Skeletal muscle satellite cell (primary cell): ENCODE measurements around the gene SP7.
"Not testable (repeated sequence)": the region's sequence is repeated elsewhere in the genome, so short reads cannot be mapped to it uniquely, and the experiment has no call there.

Source experiments
- H3K27me3 ChIP-seq: 2 replicates; pipeline ENCODE4 v1.7.0; 2013; ENCODE audit warnings: low read length; ENCODE audit not compliant: control insufficient read depth, insufficient read depth
- H3K36me3 ChIP-seq: 2 replicates; pipeline ENCODE4 v1.7.0; 2013; ENCODE audit warnings: mild to moderate bottlenecking, control low read depth, low read length; ENCODE audit not compliant: insufficient read depth
- H3K4me1 ChIP-seq: 2 replicates; pipeline ENCODE4 v1.7.0; 2013; ENCODE audit warnings: low read length; ENCODE audit not compliant: control insufficient read depth, insufficient read depth
- H3K4me2 ChIP-seq: 2 replicates; pipeline ENCODE4 v1.7.0; 2013; ENCODE audit warnings: mild to moderate bottlenecking, low read length
- H3K4me3 ChIP-seq: 2 replicates; pipeline ENCODE4 v1.7.0; 2013; ENCODE audit warnings: low read length
- H3K9ac ChIP-seq: 2 replicates; pipeline ENCODE4 v1.7.0; 2013; ENCODE audit warnings: mild to moderate bottlenecking, low read depth, low read length, moderate library complexity
- H3K9me3 ChIP-seq: replicated peaks from 2 replicates; pipeline ENCODE4 v1.7.0; 2013; ENCODE audit warnings: mild to moderate bottlenecking, control low read depth, low read length

Gene SP7

GRCh38 chr12:53344487-53344823, 8.3 kb upstream of the SP7 start:
- no peaks in the 10 kb centered on the region for H3K9me3 ChIP-seq
- H3K4me3 ChIP-seq: peak overlapping the region; percentile 76
- H3K9ac ChIP-seq: peak overlapping the region; percentile 49
- peaks cover 13% of the 10 kb centered on the region for H3K4me1 ChIP-seq
- H3K27me3 ChIP-seq: peaks cover 17% of the 10 kb centered on the region
- peak overlapping the region; percentile 93 for H3K4me2 ChIP-seq
- no peaks in the 10 kb centered on the region for H3K36me3 ChIP-seq

GRCh38 chr12:53343969-53344368, 7.8 kb upstream of the SP7 start:
- Histone ChIP-seq H3K4me2 (peak overlapping the region; percentile 93), H3K9ac (peak overlapping the region; percentile 49), H3K4me1 (peaks cover 13% of the 10 kb centered on the region), H3K27me3 (peaks cover 21% of the 10 kb centered on the region), H3K4me3 (peak overlapping the region; percentile 76), H3K36me3 (no peaks in the 10 kb centered on the region), H3K9me3 (no peaks in the 10 kb centered on the region)

- Histone ChIP-seq H3K9me3 (no peaks in the 10 kb centered on the region), H3K4me2 (no peak overlapping the region), H3K36me3 (no peaks in the 10 kb centered on the region), H3K27me3 (peaks cover 26% of the 10 kb centered on the region), H3K4me3 (no peak overlapping the region), H3K9ac (no peak overlapping the region), H3K4me1 (peaks cover 13% of the 10 kb centered on the region)
Measured at GRCh38 chr12:53343449-53343848, 7.3 kb upstream of the SP7 start.

GRCh38 chr12:53340398-53340797, 4.2 kb upstream of the SP7 start:
- Histone ChIP-seq H3K27me3 (peaks cover 55% of the 10 kb centered on the region), H3K9ac (no peak overlapping the region), H3K4me2 (no peak overlapping the region), H3K4me3 (no peak overlapping the region), H3K36me3 (no peaks in the 10 kb centered on the region), H3K9me3 (no peaks in the 10 kb centered on the region), H3K4me1 (peaks cover 6% of the 10 kb centered on the region)

- H3K27me3 ChIP-seq: peaks cover 69% of the 10 kb centered on the region
- no peak overlapping the region for H3K4me2 ChIP-seq
- H3K9me3 ChIP-seq: no peaks in the 10 kb centered on the region
- no peak overlapping the region for H3K4me3 ChIP-seq
- no peak overlapping the region for H3K9ac ChIP-seq
- no peaks in the 10 kb centered on the region for H3K36me3 ChIP-seq
- no peaks in the 10 kb centered on the region for H3K4me1 ChIP-seq
Measured at GRCh38 chr12:53338916-53339315, 2.8 kb upstream of the SP7 start.

GRCh38 chr12:53338017-53338416, 1.9 kb upstream of the SP7 start:
- Histone ChIP-seq H3K4me1 (no peaks in the 10 kb centered on the region), H3K36me3 (no peaks in the 10 kb centered on the region), H3K9me3 (no peaks in the 10 kb centered on the region), H3K4me2 (no peak overlapping the region), H3K9ac (no peak overlapping the region), H3K27me3 (peaks cover 76% of the 10 kb centered on the region), H3K4me3 (no peak overlapping the region)

GRCh38 chr12:53334822-53335221, 1.3 kb downstream of the SP7 start:
- Histone ChIP-seq H3K27me3 (peaks cover 76% of the 10 kb centered on the region), H3K9me3 (no peaks in the 10 kb centered on the region), H3K4me2 (no peak overlapping the region), H3K36me3 (no peaks in the 10 kb centered on the region), H3K4me3 (no peak overlapping the region), H3K4me1 (no peaks in the 10 kb centered on the region), H3K9ac (no peak overlapping the region)

GRCh38 chr12:53333845-53334244, 2.3 kb downstream of the SP7 start:
- H3K4me2 ChIP-seq: no peak overlapping the region
- H3K36me3 ChIP-seq: no peaks in the 10 kb centered on the region
- H3K9me3 ChIP-seq: no peaks in the 10 kb centered on the region
- no peak overlapping the region for H3K9ac ChIP-seq
- no peaks in the 10 kb centered on the region for H3K4me1 ChIP-seq
- peaks cover 71% of the 10 kb centered on the region for H3K27me3 ChIP-seq
- H3K4me3 ChIP-seq: no peak overlapping the region

- H3K4me3 ChIP-seq: no peak overlapping the region
- H3K36me3 ChIP-seq: no peaks in the 10 kb centered on the region
- no peak overlapping the region for H3K9ac ChIP-seq
- no peaks in the 10 kb centered on the region for H3K9me3 ChIP-seq
- peaks cover 66% of the 10 kb centered on the region for H3K27me3 ChIP-seq
- no peaks in the 10 kb centered on the region for H3K4me1 ChIP-seq
- no peak overlapping the region for H3K4me2 ChIP-seq
Measured at GRCh38 chr12:53333289-53333688, 2.9 kb downstream of the SP7 start.

- Histone ChIP-seq H3K4me1 (no peaks in the 10 kb centered on the region), H3K36me3 (no peaks in the 10 kb centered on the region), H3K9me3 (no peaks in the 10 kb centered on the region), H3K4me2 (no peak overlapping the region), H3K4me3 (no peak overlapping the region), H3K9ac (no peak overlapping the region), H3K27me3 (peaks cover 60% of the 10 kb centered on the region)
Measured at GRCh38 chr12:53332744-53333143, 3.4 kb downstream of the SP7 start.

GRCh38 chr12:53332339-53332738, 3.8 kb downstream of the SP7 start:
- H3K9me3 ChIP-seq, H3K4me2 ChIP-seq, H3K9ac ChIP-seq, H3K4me3 ChIP-seq, H3K4me1 ChIP-seq, H3K36me3 ChIP-seq: not testable (repeated sequence)
- peaks cover 56% of the 10 kb centered on the region for H3K27me3 ChIP-seq

GRCh38 chr12:53330671-53331070, 5.5 kb downstream of the SP7 start:
- H3K27me3 ChIP-seq: peaks cover 41% of the 10 kb centered on the region

More at GRCh38 chr12:53330671-53331070, 5.5 kb downstream of the SP7 start:
- Histone ChIP-seq H3K9me3 (no peaks in the 10 kb centered on the region), H3K36me3 (no peaks in the 10 kb centered on the region), H3K4me2 (no peak overlapping the region), H3K4me1 (peaks cover 5% of the 10 kb centered on the region), H3K9ac (no peak overlapping the region), H3K4me3 (no peak overlapping the region)
